Middle frontal gyrus (tissue), 1 donor: ENCODE measurements around the gene SMC6.

Source experiments
- DNase-seq: peaks from one replicate; pipeline ENCODE4 v3.0.0-alpha.2; 2015; ENCODE audit warnings: low spot score; ENCODE audit errors: extremely low spot score

The SMC6 gene

DNA sequence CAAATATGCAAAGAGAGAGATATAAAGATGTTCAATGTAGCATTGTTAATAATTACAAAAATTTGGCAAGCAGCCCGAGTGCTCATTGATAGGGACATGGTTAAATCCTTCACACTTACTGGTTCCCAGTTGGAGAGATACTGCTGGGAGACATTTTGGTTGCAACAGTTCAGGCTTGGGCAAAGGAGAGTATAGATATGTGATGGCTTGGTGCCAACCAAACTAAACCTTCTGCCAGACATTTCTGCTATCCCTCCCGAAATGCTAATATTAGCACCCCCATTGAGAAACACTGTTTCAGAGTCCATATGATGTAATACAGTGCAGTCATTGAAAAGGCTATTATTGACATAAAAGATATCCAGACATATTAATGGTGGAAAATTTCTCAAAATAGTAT lies 11.8 kb upstream of the SMC6 start:
- DNase-seq = no peak

DNA sequence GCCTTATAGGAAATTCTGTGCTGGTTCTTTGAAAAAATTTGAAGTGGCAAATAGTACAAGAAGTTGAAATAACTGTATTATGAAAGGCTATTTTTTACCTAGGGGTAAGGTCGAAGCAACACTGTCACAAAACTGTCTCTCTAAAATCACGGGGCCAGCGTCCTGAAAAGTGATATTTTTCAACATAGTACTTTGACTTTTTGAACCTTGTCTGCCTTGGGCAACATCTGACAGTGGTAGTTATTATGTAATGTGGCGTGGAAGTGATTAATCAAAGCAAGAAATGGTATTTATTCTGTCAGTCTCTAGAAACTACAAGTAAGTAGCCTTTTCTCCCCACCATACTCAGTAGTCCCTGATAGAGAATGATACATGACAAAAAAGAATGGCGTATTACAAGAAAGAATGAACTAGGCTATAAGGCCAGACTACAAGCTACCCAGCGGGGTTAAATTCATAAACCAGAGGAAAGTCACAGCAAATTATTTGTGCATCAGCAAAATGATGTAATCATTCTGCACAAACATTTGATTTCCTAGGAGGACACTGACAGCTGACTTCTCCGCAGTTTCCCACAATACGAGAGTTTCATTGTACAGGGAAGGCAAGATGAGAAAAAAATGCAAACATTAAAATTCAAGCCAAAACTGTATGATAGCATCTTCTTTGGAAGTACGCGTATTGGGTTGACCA lies 10.2 kb upstream of the SMC6 start:
- DNase-seq = no peak

DNA sequence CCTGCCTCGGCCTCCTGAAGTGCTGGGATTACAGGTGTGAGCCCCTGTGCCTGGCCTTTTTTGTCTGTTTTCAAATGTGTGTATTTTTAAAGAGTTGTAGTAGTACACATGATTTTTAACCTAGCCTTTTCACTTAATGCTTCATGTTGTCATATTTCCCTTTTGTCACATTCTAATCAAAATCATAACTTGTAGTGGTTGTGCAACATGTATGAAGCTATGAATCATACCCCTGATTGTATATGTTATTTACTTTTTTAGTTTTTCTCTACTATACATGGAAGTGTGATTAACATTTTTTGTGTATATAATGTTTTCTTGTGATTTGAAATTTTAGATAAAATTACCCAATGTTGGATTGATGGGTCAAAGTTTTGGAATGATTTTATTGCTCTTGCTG lies 8.8 kb upstream of the SMC6 start:
- no peak for DNase-seq

DNA sequence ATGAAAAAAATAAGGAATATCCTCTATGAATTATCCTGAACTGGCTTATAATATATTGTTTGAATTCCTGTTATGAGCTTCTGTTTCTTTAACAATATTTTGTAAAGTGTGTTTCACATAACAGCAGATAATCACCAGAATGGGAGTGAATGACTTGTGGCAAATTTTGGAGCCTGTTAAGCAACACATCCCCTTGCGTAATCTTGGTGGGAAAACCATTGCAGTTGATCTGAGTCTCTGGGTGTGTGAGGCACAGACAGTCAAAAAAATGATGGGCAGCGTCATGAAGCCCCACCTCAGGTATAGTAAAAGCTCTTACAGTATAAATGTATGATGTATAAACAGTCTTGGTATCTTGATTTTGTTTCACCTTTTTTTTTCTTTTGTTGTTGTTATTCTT lies 6.2 kb upstream of the SMC6 start:
- DNase-seq = no peak

DNA sequence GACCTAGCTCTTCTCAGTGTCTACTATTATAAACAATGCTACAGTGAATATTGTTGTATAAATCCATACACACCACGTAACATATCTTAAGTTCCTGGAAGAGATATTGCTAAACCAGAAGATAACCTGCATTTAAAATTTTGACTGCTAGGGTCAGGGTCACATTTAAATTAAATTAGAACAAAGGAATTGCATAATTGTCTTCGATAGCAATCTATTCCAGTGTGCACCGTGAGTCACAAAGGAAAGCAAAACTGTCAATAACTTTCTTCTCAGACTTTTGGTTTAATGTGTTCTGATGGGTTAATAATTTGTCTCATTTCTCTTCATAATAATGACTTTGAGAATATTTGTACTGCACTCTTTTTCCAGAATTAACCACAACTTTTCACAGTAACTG lies 4.5 kb upstream of the SMC6 start:
- no peak for DNase-seq

DNA sequence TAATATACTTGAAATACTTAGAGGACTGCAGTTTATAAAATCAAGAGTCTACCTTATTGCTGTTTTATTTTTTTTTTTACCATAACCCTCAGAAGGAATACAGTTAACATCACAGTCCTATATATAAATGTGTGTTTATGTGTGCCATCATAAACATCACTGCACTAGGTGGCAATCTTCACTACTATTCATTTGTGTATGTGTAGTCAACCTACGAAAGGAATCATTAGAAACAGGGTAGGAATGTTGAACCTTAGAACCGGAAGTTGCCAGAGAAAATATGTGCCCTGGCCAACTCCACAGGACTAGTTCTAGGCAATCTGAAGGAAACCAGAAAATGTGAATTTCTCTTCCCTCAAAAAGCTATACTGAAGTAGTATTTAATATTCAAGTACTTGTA lies 3.7 kb upstream of the SMC6 start:
- DNase-seq = no peak

DNA sequence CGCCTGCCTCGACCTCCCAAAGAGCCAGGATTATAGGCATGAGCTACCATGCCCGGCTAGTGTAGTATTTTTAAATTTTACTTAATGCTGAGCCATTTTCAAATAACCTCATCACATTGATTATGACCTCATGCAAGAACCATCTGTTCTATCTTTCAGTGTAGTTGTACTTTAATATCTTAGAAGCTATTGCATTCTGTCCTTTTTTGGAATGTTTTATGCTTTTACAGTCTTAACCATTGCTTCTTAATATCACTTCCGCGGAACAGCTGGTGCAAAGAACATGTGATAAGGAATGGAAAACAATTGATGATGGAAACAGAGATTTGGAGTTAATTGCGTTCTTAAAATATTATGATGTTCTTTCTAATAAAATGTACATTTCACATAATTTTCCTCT lies 3.1 kb upstream of the SMC6 start:
- no peak for DNase-seq

DNA sequence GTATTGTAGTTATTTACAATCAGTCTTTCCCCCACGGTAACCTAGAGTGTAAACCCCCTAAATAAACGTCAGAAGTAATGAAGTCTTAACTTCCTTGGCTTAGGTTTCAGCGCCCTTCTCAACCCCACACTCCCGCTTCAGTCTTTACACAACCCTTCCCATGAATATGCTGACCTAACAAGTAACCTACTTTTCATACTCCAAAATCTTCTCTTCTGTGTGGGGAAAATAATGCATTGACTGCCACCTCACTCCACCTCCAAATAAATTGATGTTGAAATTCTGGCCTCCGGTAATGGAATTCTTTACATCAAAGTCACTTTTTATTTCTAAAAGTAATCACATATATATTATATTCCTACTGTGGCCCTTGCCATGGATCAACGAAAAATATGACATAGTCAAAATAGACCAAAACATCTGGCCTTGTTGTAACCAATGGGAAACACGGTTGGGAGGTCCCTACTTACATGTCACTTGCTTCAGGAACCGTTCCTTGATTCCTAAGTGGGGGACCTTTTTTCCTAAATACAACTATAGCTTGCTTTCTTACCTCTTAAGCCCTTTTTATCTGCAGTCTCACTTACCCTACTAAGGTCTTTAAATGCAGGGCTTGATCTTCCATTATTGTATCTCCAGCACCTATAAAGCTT lies 1.3 kb upstream of the SMC6 start:
- DNase-seq = no peak

DNA sequence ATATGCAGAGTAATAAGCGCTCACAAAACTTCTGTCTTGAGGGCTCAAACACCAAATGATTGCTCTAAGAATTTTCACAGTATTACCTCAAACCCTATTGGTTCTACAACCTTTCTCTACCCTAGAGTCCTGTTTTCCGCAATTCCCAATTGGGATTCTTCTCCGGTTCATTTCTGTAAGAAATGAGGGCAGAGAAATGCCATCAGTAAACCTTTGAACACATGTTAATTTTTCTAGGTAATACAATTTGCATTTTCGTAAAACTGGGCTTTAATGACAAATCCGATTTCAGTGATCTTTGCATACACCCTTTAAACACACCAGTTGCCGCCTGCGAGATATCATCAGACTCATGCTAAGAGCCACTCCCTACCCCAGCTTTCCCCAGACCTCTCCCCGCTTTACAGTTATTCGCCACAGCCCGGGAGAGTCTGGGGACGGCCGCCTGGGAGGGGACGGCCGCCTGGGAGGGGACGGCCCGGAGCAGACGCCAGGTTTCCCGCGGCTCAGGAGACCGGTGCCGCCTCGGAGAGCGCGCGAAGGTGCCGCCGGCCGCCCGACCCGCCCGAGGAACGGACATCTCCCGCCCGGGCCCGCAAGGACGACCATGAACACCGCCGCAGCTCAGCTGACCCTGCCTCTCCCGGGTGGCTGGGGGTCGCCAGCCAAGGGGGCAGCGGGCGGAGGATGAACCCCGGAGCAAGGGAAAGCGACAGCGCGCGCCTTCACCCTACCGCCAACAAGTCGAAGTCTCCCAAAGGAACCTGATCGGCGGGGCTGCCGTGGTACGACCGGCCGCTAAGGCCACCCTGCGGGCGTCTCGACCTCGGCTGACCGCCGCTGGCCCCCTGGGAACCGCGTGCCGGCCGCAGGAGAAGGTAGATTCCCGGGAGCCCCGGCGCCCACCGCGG lies 463 bp downstream of the SMC6 start:
- DNase-seq = no peak

DNA sequence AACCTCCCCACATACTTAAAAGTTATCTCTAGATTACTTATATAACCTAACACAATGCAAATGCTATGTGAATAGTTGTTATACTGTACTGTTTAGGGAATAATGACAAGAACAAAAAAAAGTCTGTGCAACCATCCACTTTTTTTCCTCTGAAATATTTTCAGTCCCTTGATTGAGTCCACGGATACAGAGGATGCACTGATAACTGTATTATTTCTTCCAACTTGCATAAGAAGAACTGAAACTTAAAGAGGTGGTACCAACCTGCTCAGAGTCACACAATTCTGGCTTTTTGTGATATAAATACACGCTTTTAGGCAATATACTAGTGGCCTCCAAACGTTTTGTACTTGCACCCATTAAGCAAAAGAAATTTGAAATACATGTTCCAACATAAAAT lies 1.4 kb downstream of the SMC6 start:
- no peak for DNase-seq

DNA sequence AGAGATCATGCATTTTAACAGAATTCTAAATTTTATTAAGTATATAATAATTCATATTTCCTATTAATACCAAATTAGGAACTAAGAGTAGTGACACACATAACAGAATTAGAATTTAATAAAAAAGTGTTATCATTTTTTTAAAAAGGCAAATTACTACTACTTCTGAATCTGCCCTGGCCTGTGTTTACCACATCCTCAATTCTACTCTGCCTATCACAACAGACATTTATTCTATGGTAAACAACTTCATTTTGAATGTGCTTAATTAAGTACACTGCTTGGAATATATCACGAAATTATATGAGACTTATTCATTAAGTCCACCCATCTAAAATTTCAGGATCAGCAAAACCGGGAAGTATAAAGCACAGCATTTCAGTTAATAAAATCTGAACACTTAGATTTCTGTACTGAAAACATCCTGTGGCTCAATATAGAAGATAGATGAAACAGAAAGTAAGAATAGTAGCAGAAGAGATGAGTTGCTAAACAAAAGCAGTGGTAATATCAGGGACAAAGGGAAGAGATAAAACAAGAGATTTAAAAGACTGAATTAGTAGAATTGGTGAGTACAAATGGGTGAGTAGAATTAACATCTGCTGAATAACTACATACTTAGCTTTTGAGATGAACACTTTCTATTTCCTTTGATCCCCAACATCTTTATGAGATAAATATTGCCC lies 3.7 kb downstream of the SMC6 start:
- DNase-seq = no peak

DNA sequence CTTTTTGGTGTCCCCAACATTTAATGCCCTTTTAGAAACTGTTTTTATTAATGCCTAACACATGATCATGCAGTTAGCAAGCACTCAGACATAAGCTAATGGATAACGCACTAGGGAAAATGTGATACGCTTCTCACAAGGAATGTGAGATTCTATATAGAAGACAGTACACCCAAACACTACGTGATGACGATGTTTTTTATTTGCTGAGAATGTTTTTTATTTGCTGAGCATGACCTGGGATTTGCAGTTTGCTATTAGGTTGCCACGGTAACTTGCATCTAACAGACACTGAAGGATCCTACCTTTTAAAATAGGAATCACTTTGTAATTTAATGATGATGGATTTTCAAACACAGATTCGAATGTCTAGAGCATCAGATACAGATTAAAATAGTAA lies 4.9 kb downstream of the SMC6 start:
- no peak for DNase-seq

DNA sequence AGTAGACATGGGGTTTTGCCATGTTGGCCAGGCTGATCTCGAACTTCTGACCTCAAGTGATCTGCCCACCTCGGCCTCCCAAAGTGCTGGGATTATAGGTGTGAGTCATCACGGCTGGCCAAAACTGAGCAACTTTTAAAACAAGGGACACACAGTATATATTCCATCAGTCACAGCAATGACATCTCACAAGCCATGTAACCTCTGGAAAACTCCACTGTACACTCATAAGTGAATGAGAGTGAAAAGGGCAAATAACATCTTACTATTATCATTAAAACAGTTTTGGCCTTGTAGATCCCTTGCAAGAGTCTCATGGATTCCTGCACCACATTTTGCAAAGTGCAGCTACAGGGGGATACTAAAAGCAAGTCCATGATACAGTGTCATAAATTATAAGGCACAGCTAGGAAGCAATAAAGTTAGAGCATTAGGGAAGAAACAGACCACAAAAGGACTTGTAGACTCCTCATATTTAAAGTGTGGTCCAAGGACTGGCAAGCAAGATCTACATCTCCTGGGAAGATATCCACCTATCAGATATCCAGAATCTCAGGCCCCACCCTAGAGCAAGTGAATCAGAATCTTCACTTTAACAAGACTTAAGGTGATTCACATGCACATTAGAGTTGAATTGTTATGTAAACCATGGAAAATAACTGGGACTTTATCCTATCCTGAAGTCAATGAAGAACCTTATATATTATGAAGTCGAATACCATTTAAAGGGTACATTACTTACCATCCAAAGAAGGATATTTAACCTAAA lies 5.7 kb downstream of the SMC6 start:
- DNase-seq = no peak

DNA sequence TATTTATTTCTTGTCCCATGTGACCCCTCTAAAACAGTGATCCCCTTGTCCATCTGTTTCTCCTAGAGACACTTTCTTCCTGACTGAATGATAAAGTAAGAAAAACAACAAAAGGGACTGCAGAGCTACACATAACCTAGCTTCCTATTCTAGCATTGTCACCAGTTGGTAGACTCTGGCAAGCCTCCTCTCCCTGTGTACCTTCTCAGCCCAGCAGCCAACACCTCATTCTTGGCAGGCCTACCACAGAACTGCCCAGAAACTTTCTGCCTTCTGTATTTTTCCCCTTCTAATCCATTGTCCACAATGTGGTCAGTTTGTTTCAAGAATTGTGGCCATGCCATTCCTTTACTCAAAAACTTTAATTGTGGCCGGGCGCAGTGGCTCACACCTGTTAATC lies 13.4 kb downstream of the SMC6 start:
- DNase-seq = no peak

DNA sequence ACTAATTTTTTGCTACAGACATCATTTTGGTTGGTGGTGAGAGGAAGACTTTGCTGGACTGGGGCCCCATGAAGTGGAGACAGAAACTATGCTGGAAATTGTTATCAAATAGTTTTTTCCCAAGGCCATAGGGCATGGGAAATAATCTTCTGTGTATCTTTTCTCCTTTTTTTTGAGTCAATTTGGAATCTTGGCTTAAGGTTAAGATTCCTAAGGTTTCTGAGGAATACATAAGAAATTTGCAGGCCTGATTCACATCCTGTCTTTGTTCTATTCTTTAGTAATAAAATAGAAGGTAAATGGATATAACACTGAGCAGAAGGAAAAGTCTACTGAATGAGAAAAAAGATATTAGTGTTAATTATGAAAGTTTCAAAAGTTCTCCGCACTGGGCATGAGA lies 16.6 kb downstream of the SMC6 start:
- DNase-seq = no peak

DNA sequence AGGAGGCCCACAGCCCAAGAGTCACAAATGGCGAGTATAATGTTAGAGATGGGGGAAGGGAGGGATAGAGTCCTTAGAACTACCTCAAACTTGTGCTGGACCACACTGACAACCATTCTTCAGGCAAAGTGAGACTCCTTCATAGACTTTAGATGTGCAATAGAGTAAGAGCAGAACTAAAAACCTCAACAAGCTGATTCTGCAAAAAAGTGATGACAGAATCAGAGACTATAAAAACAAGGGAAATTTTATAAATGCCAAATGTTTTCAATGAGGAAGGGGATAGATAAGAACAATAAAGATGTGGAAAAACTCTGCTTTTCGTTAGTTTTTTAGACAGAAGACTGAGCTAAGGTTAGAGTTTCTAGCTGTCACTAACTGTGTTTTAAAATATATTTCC lies 17.7 kb downstream of the SMC6 start:
- DNase-seq = no peak

DNA sequence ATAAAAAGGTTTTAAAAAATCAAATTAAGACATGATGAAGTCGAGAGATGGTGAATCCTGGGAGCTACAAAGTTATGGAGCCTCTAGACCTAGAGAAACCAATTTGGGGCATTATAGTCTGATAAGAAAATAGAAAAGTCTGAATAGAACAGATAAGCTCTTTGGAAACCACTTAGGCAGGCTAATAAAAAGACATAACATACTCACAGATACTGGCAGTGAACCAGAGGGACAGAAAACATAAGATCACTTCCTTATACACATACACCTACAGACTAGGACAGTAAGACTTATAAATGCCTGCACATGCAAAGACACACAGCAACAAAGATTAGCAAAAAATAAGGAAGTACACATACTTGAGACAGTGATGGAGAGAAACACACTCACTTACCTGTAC lies 20.0 kb downstream of the SMC6 start:
- no peak for DNase-seq

DNA sequence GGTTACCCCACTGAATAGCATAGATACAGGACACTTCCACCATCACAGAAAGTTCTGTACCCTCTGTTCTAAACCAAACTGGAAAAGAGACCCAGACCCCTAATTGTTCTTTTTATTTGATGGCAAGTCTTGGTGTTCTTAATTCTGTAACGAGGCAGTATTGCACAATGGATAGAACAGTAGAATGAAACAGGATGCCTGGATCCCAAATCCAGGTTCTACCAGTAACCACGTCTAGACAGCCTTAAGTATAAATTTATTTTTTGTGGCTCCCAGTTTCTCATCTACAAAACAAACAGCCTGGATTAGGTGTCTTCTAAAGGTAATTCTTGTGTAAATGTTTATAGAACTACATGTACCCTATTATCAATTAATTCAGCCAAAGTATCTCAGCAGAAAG lies 23.7 kb downstream of the SMC6 start:
- DNase-seq = no peak

DNA sequence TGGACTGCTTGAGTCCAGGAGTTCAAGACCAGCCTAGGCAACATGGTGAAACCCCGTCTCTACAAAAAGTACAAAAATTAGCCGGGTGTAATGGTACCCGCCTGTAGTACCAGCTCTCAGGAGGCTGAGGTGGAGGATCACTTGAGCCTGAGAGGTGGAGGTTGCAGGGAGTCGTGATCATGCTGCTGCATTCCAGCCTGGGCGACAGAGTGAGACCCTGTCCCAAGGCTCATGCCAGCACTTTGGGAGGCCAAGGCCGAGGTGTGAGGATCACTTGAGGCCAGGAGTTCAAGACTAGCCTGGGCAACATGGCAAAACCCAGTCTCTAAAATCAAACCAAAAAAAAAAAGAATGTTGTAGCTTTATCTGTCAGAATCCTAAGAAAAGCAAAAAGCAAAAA lies 25.4 kb downstream of the SMC6 start:
- no peak for DNase-seq

DNA sequence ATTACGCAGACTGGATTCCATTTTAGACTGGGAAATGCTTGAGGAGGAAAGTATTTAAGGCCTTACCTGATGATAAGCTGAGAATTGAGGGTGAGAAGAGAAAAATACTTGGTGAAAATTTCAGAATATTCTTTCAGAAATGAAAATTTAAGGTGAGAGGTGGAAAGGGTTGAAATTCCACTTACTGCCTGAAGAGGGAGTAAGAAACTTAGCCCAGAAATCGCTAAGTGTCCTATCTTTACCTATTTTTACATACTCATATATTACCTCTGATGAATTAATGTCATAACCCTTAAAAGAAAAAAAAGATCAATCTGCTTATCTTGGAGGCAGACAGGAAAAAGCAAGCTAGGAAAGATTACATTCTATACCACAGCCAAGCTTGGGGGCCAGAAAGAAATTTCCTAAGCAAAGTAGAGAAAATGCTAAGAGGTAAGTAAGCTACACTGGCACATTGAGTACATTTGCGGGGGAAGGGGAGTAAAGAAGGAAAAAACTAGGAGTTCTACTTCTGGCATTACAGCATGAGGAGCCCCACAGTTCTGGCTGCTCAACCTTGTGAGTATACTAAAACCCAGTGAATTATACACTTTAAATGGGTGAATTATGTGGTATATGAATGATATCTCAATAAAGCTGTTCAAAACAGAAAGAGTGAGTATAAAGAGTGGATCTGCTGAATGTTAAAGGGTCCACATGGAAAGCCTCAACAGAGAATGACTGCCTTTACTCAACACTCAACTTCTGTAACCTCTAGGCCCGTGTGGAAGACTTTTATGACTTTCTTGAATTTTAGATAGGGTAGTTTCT lies 33.8 kb downstream of the SMC6 start:
- DNase-seq = no peak
